Neural cell (in vitro differentiated cells): ENCODE results near the gene YTHDF2.

ENCODE experiments used
- MXI1 ChIP-seq: fragments of 450-650 bp; conservative IDR thresholded peaks from 2 replicates; pipeline ENCODE4 v1.6.1; 2014; ENCODE audit warnings: antibody characterized with exemption, mild to moderate bottlenecking; ENCODE audit not compliant: poor library complexity, severe bottlenecking
- RAD21 ChIP-seq: fragments of 450-650 bp; conservative IDR thresholded peaks from 2 replicates; pipeline ENCODE4 v1.6.1; 2014; ENCODE audit warnings: antibody characterized with exemption, mild to moderate bottlenecking, moderate library complexity
- TAF1 ChIP-seq: IDR thresholded peaks from 2 replicates; pipeline ENCODE4 v1.6.1; 2012; ENCODE audit warnings: low read depth
- TF ChIP-seq, protein P1 (sequence below): fragments of 450-650 bp; IDR thresholded peaks from 2 replicates; pipeline ENCODE4 v1.5.1; 2014; ENCODE audit warnings: antibody characterized with exemption, mild to moderate bottlenecking, moderate library complexity; ENCODE audit not compliant: poor library complexity, severe bottlenecking

DNA sequence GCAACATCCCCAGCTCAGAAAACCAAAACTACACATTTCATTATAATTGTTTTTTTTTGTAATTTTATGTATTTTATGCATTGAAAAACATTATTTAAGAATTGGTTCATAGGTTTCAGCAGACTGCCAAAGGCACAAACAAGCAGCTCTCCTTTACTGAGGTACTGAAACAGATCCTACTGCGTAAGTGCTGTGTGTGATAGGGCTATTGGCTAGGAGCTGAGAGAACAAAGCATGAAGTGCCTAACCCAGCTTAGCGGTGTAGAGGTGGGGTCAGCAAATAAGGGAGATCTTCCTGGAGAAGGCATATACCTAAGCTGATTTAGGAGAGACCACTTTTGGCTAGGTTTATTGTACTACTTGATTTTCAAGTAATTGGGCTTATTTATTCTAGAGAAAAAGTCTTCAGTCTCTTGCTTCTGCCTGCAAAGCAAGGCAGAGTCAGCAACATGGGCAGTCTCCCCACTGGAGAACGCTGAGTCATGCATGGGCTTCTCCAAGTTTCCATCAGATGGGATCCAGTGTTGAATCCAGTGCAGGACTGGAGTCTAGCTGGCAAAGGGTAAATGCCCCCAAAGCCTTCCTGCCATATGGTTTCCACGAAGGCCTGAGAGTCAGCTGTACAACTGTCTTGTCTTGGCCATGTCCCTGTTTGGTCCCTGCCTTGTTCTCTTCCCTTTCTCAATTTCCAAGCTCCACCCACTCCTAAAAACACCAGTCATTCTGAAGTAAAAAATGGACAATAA is 18.0 kb upstream of the YTHDF2 start:
- TF ChIP-seq, protein P1, sequence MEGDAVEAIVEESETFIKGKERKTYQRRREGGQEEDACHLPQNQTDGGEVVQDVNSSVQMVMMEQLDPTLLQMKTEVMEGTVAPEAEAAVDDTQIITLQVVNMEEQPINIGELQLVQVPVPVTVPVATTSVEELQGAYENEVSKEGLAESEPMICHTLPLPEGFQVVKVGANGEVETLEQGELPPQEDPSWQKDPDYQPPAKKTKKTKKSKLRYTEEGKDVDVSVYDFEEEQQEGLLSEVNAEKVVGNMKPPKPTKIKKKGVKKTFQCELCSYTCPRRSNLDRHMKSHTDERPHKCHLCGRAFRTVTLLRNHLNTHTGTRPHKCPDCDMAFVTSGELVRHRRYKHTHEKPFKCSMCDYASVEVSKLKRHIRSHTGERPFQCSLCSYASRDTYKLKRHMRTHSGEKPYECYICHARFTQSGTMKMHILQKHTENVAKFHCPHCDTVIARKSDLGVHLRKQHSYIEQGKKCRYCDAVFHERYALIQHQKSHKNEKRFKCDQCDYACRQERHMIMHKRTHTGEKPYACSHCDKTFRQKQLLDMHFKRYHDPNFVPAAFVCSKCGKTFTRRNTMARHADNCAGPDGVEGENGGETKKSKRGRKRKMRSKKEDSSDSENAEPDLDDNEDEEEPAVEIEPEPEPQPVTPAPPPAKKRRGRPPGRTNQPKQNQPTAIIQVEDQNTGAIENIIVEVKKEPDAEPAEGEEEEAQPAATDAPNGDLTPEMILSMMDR, result no peak
- TF ChIP-seq MXI1 (no peak), RAD21 (no peak), TAF1 (no peak)
